ENCODE results near the gene LPP. TPM values are rescaled to one million over a fixed set of nuclear protein-coding genes. Genes with fewer than 3 reads are reported as not detected.

LPP gene
- total and polyA plus RNA-seq, 2 of the 4 experiments (the other 2 are of a cell fraction) = 16.0 to 130 TPM

DNA sequence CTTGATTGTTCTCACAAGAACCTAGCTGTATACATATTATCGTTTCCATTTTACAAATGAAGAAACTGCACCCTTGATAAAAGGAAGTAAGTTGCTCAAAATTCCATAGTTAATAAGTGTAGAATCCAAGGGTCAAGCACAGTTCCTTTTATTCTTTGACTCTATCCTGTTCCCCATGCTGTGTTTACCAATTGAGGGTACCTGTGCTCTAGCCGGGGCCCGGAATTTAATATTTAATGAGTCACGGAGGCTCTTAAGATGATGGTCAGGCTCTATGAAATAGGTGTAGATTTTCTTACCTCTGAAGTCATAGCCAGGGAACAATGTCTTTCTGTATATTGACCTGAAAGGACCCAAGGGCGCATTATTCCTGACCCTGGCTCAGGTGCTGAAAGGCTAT, 65.2 kb downstream of the LPP start:
- POLR2A ChIA-PET (ENCODE audit: unreplicated experiment) = no interaction called here
- 100% methylated on average over 1 of the region's 5 CpGs; no CpG with 5 or more reads in 1 of the 2 experiments for WGBS, 2 experiments (ENCODE audit: extremely low coverage in 2 of 2, insufficient read length in 1 of 2)
- H3K4me3 ChIP-seq (ENCODE audit: insufficient read depth, low read depth, low read length) = no peak overlapping the region
- H4K91ac ChIP-seq (ENCODE audit: insufficient read depth, low read depth, low read length) = no peak overlapping the region
- dilution Hi-C loops (cut with HindIII; ENCODE audit: low sequenced_read_pairs, unreplicated experiment) (no loop called here), in situ Hi-C loops (cut with MboI; ENCODE audit: low sequenced_read_pairs) (no loop called here), intact Hi-C loops (cut with micrococcal nuclease) (no loop called here)
- no peak overlapping the region for H2BK120ac ChIP-seq (ENCODE audit: low read depth, low read length)
- no peak overlapping the region for H4K8ac ChIP-seq (ENCODE audit: low read depth in 2 of 2, low read length in 2 of 2)
- no peak overlapping the region for H3K4ac ChIP-seq (ENCODE audit: low read depth, low read length)
- H2BK20ac ChIP-seq (ENCODE audit: low read depth, low read length) = no peak overlapping the region
- peaks cover 31% of the 10 kb centered on the region for H3K9me1 ChIP-seq (ENCODE audit: insufficient read depth, low read length)
- TF ChIP-seq POLR2A (IDR thresholded peaks at IDR 0.05; ENCODE audit: low read depth, low read length) (no peak), BHLHE40 (IDR thresholded peaks at IDR 0.05; ENCODE audit: low read depth, low read length) (no peak), CHD1 (IDR thresholded peaks at IDR 0.05; ENCODE audit: low read depth, low read length) (no peak), MAZ (IDR thresholded peaks at IDR 0.05; ENCODE audit: borderline replicate concordance, low read depth, low read length) (no peak), CEBPB (IDR thresholded peaks at IDR 0.05; ENCODE audit: low read depth, low read length) (no peak), SMC3 (IDR thresholded peaks at IDR 0.05; ENCODE audit: low read depth, low read length) (no peak), RFX5 (IDR thresholded peaks at IDR 0.05; ENCODE audit: low read depth, low read length) (no peak), RAD21 (IDR thresholded peaks at IDR 0.05; ENCODE audit: low read length) (no peak), RCOR1 (IDR thresholded peaks at IDR 0.05; ENCODE audit: insufficient replicate concordance, low read length) (no peak), FOS (IDR thresholded peaks at IDR 0.05; ENCODE audit: low read depth, low read length) (no peak), MAFK (IDR thresholded peaks at IDR 0.05; ENCODE audit: low read depth, low read length) (no peak)
- TF ChIP-seq, protein P1, sequence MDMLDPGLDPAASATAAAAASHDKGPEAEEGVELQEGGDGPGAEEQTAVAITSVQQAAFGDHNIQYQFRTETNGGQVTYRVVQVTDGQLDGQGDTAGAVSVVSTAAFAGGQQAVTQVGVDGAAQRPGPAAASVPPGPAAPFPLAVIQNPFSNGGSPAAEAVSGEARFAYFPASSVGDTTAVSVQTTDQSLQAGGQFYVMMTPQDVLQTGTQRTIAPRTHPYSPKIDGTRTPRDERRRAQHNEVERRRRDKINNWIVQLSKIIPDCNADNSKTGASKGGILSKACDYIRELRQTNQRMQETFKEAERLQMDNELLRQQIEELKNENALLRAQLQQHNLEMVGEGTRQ (IDR thresholded peaks at IDR 0.05; ENCODE audit: low read depth, low read length) = no peak
- TF ChIP-seq, protein P2, sequence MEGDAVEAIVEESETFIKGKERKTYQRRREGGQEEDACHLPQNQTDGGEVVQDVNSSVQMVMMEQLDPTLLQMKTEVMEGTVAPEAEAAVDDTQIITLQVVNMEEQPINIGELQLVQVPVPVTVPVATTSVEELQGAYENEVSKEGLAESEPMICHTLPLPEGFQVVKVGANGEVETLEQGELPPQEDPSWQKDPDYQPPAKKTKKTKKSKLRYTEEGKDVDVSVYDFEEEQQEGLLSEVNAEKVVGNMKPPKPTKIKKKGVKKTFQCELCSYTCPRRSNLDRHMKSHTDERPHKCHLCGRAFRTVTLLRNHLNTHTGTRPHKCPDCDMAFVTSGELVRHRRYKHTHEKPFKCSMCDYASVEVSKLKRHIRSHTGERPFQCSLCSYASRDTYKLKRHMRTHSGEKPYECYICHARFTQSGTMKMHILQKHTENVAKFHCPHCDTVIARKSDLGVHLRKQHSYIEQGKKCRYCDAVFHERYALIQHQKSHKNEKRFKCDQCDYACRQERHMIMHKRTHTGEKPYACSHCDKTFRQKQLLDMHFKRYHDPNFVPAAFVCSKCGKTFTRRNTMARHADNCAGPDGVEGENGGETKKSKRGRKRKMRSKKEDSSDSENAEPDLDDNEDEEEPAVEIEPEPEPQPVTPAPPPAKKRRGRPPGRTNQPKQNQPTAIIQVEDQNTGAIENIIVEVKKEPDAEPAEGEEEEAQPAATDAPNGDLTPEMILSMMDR (conservative IDR thresholded peaks at IDR 0.05; ENCODE audit: low read depth, low read length) = no peak
- TF ChIP-seq, protein P3, sequence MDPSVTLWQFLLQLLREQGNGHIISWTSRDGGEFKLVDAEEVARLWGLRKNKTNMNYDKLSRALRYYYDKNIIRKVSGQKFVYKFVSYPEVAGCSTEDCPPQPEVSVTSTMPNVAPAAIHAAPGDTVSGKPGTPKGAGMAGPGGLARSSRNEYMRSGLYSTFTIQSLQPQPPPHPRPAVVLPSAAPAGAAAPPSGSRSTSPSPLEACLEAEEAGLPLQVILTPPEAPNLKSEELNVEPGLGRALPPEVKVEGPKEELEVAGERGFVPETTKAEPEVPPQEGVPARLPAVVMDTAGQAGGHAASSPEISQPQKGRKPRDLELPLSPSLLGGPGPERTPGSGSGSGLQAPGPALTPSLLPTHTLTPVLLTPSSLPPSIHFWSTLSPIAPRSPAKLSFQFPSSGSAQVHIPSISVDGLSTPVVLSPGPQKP (IDR thresholded peaks at IDR 0.05; ENCODE audit: borderline replicate concordance, low read depth, low read length) = no peak
- ATAC-seq (ENCODE audit: low read depth) (no peak), DNase-seq (no peak)
- H3K27ac ChIP-seq (ENCODE audit: insufficient read depth, low read length) = no peak overlapping the region
- no peak overlapping the region for H2AK5ac ChIP-seq (ENCODE audit: low read depth, low read length)
- peaks cover 20 to 76% of the 10 kb centered on the region in 2 experiments for H3K79me1 ChIP-seq (ENCODE audit: low read depth in 1 of 2, low read length in 2 of 2)
- H3K4me1 ChIP-seq (ENCODE audit: control insufficient read depth, insufficient read depth, low read length) = peaks cover 30% of the 10 kb centered on the region
- H3K36me3 ChIP-seq (ENCODE audit: control insufficient read depth, insufficient read depth, low read length) = peaks cover 23% of the 10 kb centered on the region
- BruUV-seq (replicated peaks) = no TSS peak
- no peak overlapping the region for H2AK9ac ChIP-seq (replicated peaks; ENCODE audit: low read depth, low read length, poor library complexity)
- H3K9ac ChIP-seq (ENCODE audit: low read depth, low read length) = no peak overlapping the region
- no peak overlapping the region for H3K23ac ChIP-seq (ENCODE audit: low read depth, low read length)
- H3K56ac ChIP-seq (ENCODE audit: extremely low read depth, insufficient read depth, low read length) = no peak overlapping the region
- H3K14ac ChIP-seq (replicated peaks; ENCODE audit: low read depth, low read length) = no peak overlapping the region
- peaks cover 65% of the 10 kb centered on the region for H4K20me1 ChIP-seq (ENCODE audit: insufficient read depth, low read length)
- H3K4me2 ChIP-seq (ENCODE audit: low read depth, low read length) = no peak overlapping the region
- no peak overlapping the region for H2BK5ac ChIP-seq (ENCODE audit: low read depth, low read length, poor library complexity, severe bottlenecking)
- CTCF ChIA-PET = interaction anchor here (0.6 kb wide), 1 partner anchor 469 kb away, joined by 3 read pairs; no protein-coding TSS in a partner anchor
- H3K9me3 ChIP-seq (ENCODE audit: control insufficient read depth, insufficient read depth, low read length) = no peaks in the 10 kb centered on the region
- no peak overlapping the region for H3K18ac ChIP-seq (ENCODE audit: low read depth, low read length)
- no peak overlapping the region for H2BK15ac ChIP-seq (ENCODE audit: low read depth, low read length)
- no peak overlapping the region for H2AFZ ChIP-seq (replicated peaks; ENCODE audit: low read length, poor library complexity)
- H3K27me3 ChIP-seq (ENCODE audit: control insufficient read depth, insufficient read depth, low read length) = no peaks in the 10 kb centered on the region
- H4K5ac ChIP-seq (ENCODE audit: low read depth, low read length) = no peak overlapping the region
